WERI-Rb-1 (cell line): ENCODE measurements around the gene AKAP8.
"Not testable (repeated sequence)": the region's sequence is repeated elsewhere in the genome, so short reads cannot be mapped to it uniquely, and the experiment has no call there.

ENCODE experiments used
- DNase-seq: peaks from one replicate; pipeline ENCODE4 v3.0.0-alpha.2; 2020
- H3K27ac ChIP-seq: fragments of 250-450 bp; sonication (Bioruptor Pico); 2 replicates; pipeline ENCODE4 v1.5.1; 2020; ENCODE audit warnings: mild to moderate bottlenecking, moderate library complexity
- H3K27me3 ChIP-seq: fragments of 250-450 bp; sonication (Bioruptor Pico); 2 replicates; pipeline ENCODE4 v1.5.1; 2021; ENCODE audit warnings: mild to moderate bottlenecking, low read depth, moderate library complexity; ENCODE audit not compliant: insufficient read depth, severe bottlenecking
- H3K36me3 ChIP-seq: fragments of 250-450 bp; sonication (Bioruptor Pico); 2 replicates; pipeline ENCODE4 v1.5.1; 2020; ENCODE audit warnings: mild to moderate bottlenecking, moderate library complexity
- H3K4me3 ChIP-seq: 2 replicates; pipeline ENCODE4 v1.5.1; 2011; ENCODE audit warnings: low read depth, mild to moderate bottlenecking, control low read depth, low read length
- H3K9me3 ChIP-seq: fragments of 250-450 bp; sonication (Bioruptor Pico); 2 replicates; pipeline ENCODE4 v1.5.1; 2021; ENCODE audit warnings: mild to moderate bottlenecking, moderate library complexity; ENCODE audit not compliant: severe bottlenecking
- CTCF ChIP-seq: IDR thresholded peaks from 2 replicates; pipeline ENCODE4 v1.5.1; 2011; ENCODE audit warnings: low read depth, mild to moderate bottlenecking, control low read depth, inconsistent platforms, low read length

AKAP8 gene

GRCh38 chr19:15371119-15371518, 8.5 kb downstream of the AKAP8 start:
- no peak overlapping the region for H3K27ac ChIP-seq
- peaks cover 73% of the 10 kb centered on the region for H3K36me3 ChIP-seq
- H3K4me3 ChIP-seq = no peak overlapping the region
- H3K9me3 ChIP-seq = no peaks in the 10 kb centered on the region
- no peak for TF ChIP-seq CTCF
- no peak for DNase-seq
- H3K27me3 ChIP-seq = no peaks in the 10 kb centered on the region

- H3K4me3 ChIP-seq = no peak overlapping the region
- TF ChIP-seq CTCF = no peak
- no peak for DNase-seq
- no peak overlapping the region for H3K27ac ChIP-seq
- H3K9me3 ChIP-seq = no peaks in the 10 kb centered on the region
- H3K27me3 ChIP-seq = no peaks in the 10 kb centered on the region
- H3K36me3 ChIP-seq = peaks cover 82% of the 10 kb centered on the region
Observed at GRCh38 chr19:15369594-15369891, 10.0 kb downstream of the AKAP8 start.

- no peak for TF ChIP-seq CTCF
- Histone ChIP-seq H3K36me3 (peaks cover 83% of the 10 kb centered on the region), H3K9me3 (no peaks in the 10 kb centered on the region), H3K4me3 (no peak overlapping the region), H3K27me3 (no peaks in the 10 kb centered on the region), H3K27ac (no peak overlapping the region)
- DNase-seq = no peak
Observed at GRCh38 chr19:15368798-15369593, 10.6 kb downstream of the AKAP8 start.

- Histone ChIP-seq H3K4me3 (no peak overlapping the region), H3K27ac (no peak overlapping the region), H3K36me3 (peaks cover 79% of the 10 kb centered on the region), H3K27me3 (no peaks in the 10 kb centered on the region), H3K9me3 (no peaks in the 10 kb centered on the region)
- no peak for DNase-seq
- TF ChIP-seq CTCF = no peak
Observed at GRCh38 chr19:15368051-15368632, 11.4 kb downstream of the AKAP8 start.

GRCh38 chr19:15367439-15367838, 12.1 kb downstream of the AKAP8 start:
- H3K27me3 ChIP-seq = no peaks in the 10 kb centered on the region
- H3K27ac ChIP-seq = no peak overlapping the region
- no peaks in the 10 kb centered on the region for H3K9me3 ChIP-seq
- peaks cover 74% of the 10 kb centered on the region for H3K36me3 ChIP-seq
- no peak overlapping the region for H3K4me3 ChIP-seq
- no peak for TF ChIP-seq CTCF
- no peak for DNase-seq

- no peak overlapping the region for H3K27ac ChIP-seq
- peak; percentile 21; the same call in 1 of the 2 replicates for TF ChIP-seq CTCF
- DNase-seq = no peak
- H3K27me3 ChIP-seq = no peaks in the 10 kb centered on the region
- no peaks in the 10 kb centered on the region for H3K9me3 ChIP-seq
- no peak overlapping the region for H3K4me3 ChIP-seq
- peaks cover 70% of the 10 kb centered on the region for H3K36me3 ChIP-seq
Observed at GRCh38 chr19:15365264-15365663, 14.3 kb downstream of the AKAP8 start.

GRCh38 chr19:15363791-15364190, 15.8 kb downstream of the AKAP8 start:
- peaks cover 70% of the 10 kb centered on the region for H3K36me3 ChIP-seq
- H3K4me3 ChIP-seq = not testable (repeated sequence)

GRCh38 chr19:15363048-15363447, 16.5 kb downstream of the AKAP8 start:
- not testable (repeated sequence) for DNase-seq, H3K27me3 ChIP-seq, H3K9me3 ChIP-seq, H3K4me3 ChIP-seq, H3K27ac ChIP-seq
- peaks cover 70% of the 10 kb centered on the region for H3K36me3 ChIP-seq

More at GRCh38 chr19:15363791-15364190, 15.8 kb downstream of the AKAP8 start:
- DNase-seq, H3K27me3 ChIP-seq, H3K9me3 ChIP-seq, H3K27ac ChIP-seq: not testable (repeated sequence)
